Activated CD8-positive, alpha-beta memory T cell treated with anti-CD3 and anti-CD28 coated beads, Interleukin-2, amount 50 U/mL, for 24 hours (primary cell): Measurements from ENCODE around the gene METTL14.
A peak's percentile ranks its signal among the peaks of the same experiment; 100 is the strongest.
"Not testable (repeated sequence)": the region's sequence is repeated elsewhere in the genome, so short reads cannot be mapped to it uniquely, and the experiment has no call there.

ENCODE experiments used
- DNase-seq: peaks from one replicate; pipeline ENCODE4 v3.0.0-alpha.2; 2020; ENCODE audit errors: extremely low read depth

METTL14 gene

GRCh38 chr4:118684873-118685811 is at the start of gene METTL14:
TSS of gene METTL14 (plus strand) at chr4:118685392. CDS start at chr4:118685535, 143 bp downstream.
- DNase-seq: peak; percentile 80

- DNase-seq: not testable (repeated sequence)
Measured at GRCh38 chr4:118636126-118636525, 49.1 kb upstream of the METTL14 start.

- not testable (repeated sequence) for DNase-seq
Measured at GRCh38 chr4:118664665-118665064, 20.5 kb upstream of the METTL14 start.

GRCh38 chr4:118669220-118669619 is 16.0 kb upstream of the METTL14 start:
- DNase-seq: not testable (repeated sequence)

GRCh38 chr4:118670968-118671367 is 14.2 kb upstream of the METTL14 start:
- DNase-seq: not testable (repeated sequence)

GRCh38 chr4:118676128-118676527 is 9.1 kb upstream of the METTL14 start:
- DNase-seq: no peak

- no peak for DNase-seq
Measured at GRCh38 chr4:118680808-118681207, 4.4 kb upstream of the METTL14 start.

- DNase-seq: no peak
Measured at GRCh38 chr4:118682928-118683327, 2.3 kb upstream of the METTL14 start.

- no peak for DNase-seq
Measured at GRCh38 chr4:118683513-118683912, 1.7 kb upstream of the METTL14 start.

GRCh38 chr4:118703118-118703517 is 17.9 kb downstream of the METTL14 start:
- DNase-seq: no peak

- DNase-seq: no peak
Measured at GRCh38 chr4:118711052-118711451, 25.9 kb downstream of the METTL14 start.

- no peak for DNase-seq
Measured at GRCh38 chr4:118712872-118713271, 27.7 kb downstream of the METTL14 start.

- DNase-seq: no peak
Measured at GRCh38 chr4:118714682-118715081, 29.5 kb downstream of the METTL14 start.

- DNase-seq: no peak
Measured at GRCh38 chr4:118716304-118716703, 31.1 kb downstream of the METTL14 start.

GRCh38 chr4:118718511-118719170 is 33.4 kb downstream of the METTL14 start:
- DNase-seq: no peak

GRCh38 chr4:118721752-118722151 is 36.6 kb downstream of the METTL14 start:
- no peak for DNase-seq

- DNase-seq: no peak
Measured at GRCh38 chr4:118723369-118723768, 38.2 kb downstream of the METTL14 start.

- DNase-seq: no peak
Measured at GRCh38 chr4:118727360-118727759, 42.2 kb downstream of the METTL14 start.

GRCh38 chr4:118729287-118730286 is 44.4 kb downstream of the METTL14 start:
- DNase-seq: no peak

GRCh38 chr4:118730683-118731082 is 45.5 kb downstream of the METTL14 start:
- DNase-seq: no peak

GRCh38 chr4:118732591-118733330 is 47.6 kb downstream of the METTL14 start:
- DNase-seq: no peak
